A549 (cell line): Measurements from ENCODE around the gene PARD3B. TPM values are rescaled to one million over a fixed set of nuclear protein-coding genes. Genes with fewer than 3 reads are reported as not detected.
A peak's percentile ranks its signal among the peaks of the same experiment; 100 is the strongest.

ENCODE experiments used
- ATAC-seq, 2 experiments: fragments of 200-7000 bp in 1 of 2; fragments of >200 bp in 1 of 2; cut with Nextera tagmentation in 1 of 2; cut with Tn5 transposase in 1 of 2; 3 replicates each; pipeline versions ENCODE4 v1.8.0 to v1.9.1; 2018 to 2020; ENCODE audit warnings: mild to moderate bottlenecking in 1 of 2, moderate library complexity in 1 of 2
- CTCF ChIA-PET: fragments of 300-600 bp; sonication (Branson Sonifier 250); formaldehyde crosslinking; extraction: SDS; loops from one replicate; lab custom pipeline; 2021; ENCODE audit warnings: antibody characterized with exemption, inconsistent platforms; lab: Yijun Ruan, JAX
- POLR2A ChIA-PET: fragments of 350-600 bp; formaldehyde crosslinking; extraction: SDS; loops from one replicate; lab custom pipeline; 2021; ENCODE audit warnings: antibody characterized with exemption, inconsistent platforms; lab: Yijun Ruan, JAX
- DNase-seq, 2 experiments: peaks; one replicate each; pipeline versions ENCODE4 v3.0.0 to v3.0.0-alpha.2; 2011 to 2016; ENCODE audit warnings: low read depth in 1 of 2, low spot score in 1 of 2
- FAIRE-seq: peaks from 2 replicates; lab custom pipeline; 2011; peaks lifted over from hg19 to GRCh38; lab: Jason Lieb, UNC
- H3K27ac ChIP-seq, 2 experiments: fragments of >200 bp; sonication (Bioruptor Twin); formaldehyde crosslinking; 3 replicates each; pipeline ENCODE4 v1.5.1; 2016 to 2017
- H3K4me1 ChIP-seq: fragments of >200 bp; sonication (Bioruptor Twin); formaldehyde crosslinking; 3 replicates; pipeline ENCODE4 v1.6.1; 2016
- H3K4me2 ChIP-seq: fragments of >200 bp; sonication (Bioruptor Twin); formaldehyde crosslinking; 3 replicates; pipeline ENCODE4 v1.6.1; 2016
- H3K4me3 ChIP-seq: fragments of >200 bp; sonication (Bioruptor Twin); formaldehyde crosslinking; 3 replicates; pipeline ENCODE4 v1.5.1; 2016
- H3K9me3 ChIP-seq: fragments of >200 bp; sonication (Bioruptor Twin); formaldehyde crosslinking; 3 replicates; pipeline ENCODE4 v1.6.1; 2016
- ATOH8 ChIP-seq: fragments of 250-450 bp; sonication (Bioruptor Pico); IDR thresholded peaks from 2 replicates; pipeline ENCODE4 v1.5.0; 2020; ENCODE audit warnings: low read depth, mild to moderate bottlenecking, moderate library complexity
- BHLHE40 ChIP-seq: IDR thresholded peaks from 2 replicates; pipeline ENCODE4 v1.6.1; 2012; ENCODE audit warnings: low read depth, low read length, inconsistent platforms
- CBX2 ChIP-seq: fragments of 200-600 bp; sonication (generic); IDR thresholded peaks from 2 replicates; pipeline ENCODE4 v1.6.1; 2016; ENCODE audit warnings: low read depth, mild to moderate bottlenecking, borderline replicate concordance
- CBX8 ChIP-seq: fragments of 200-600 bp; sonication (generic); IDR thresholded peaks from 2 replicates; pipeline ENCODE4 v1.6.1; 2016
- CEBPB ChIP-seq, 2 experiments: fragments of >200 bp in 1 of 2; sonication (Bioruptor Twin) in 1 of 2; formaldehyde crosslinking in 1 of 2; IDR thresholded peaks; 2 replicates each; pipeline ENCODE4 v1.6.1; 2012 to 2016
- CHD4 ChIP-seq: fragments of 200-600 bp; sonication (generic); IDR thresholded peaks from 2 replicates; pipeline ENCODE4 v1.6.1; 2016; ENCODE audit warnings: antibody characterized with exemption, mild to moderate bottlenecking, borderline replicate concordance
- E2F6 ChIP-seq: IDR thresholded peaks from 2 replicates; pipeline ENCODE4 v1.6.1; 2012; ENCODE audit warnings: low read depth, borderline replicate concordance
- EHF ChIP-seq: fragments of 250-450 bp; sonication (Bioruptor Pico); IDR thresholded peaks from 2 replicates; pipeline ENCODE4 v1.5.0; 2020; ENCODE audit warnings: mild to moderate bottlenecking
- EHMT2 ChIP-seq: fragments of 200-600 bp; sonication (generic); IDR thresholded peaks from 2 replicates; pipeline ENCODE4 v1.6.1; 2016; ENCODE audit warnings: antibody characterized with exemption, low read depth, mild to moderate bottlenecking, moderate library complexity
- FOSL2 ChIP-seq, 2 experiments: fragments of 450-650 bp in 1 of 2; fragments of >200 bp in 1 of 2; sonication (Bioruptor Twin) in 1 of 2; formaldehyde crosslinking; IDR thresholded peaks; 2 replicates each; pipeline versions ENCODE4 v1.5.0 to v1.6.1; 2016 to 2020; ENCODE audit warnings: mild to moderate bottlenecking in 1 of 2, moderate library complexity in 1 of 2
- HDAC2 ChIP-seq: fragments of 200-600 bp; sonication (generic); IDR thresholded peaks from 2 replicates; pipeline ENCODE4 v1.6.1; 2016
- HOXA7 ChIP-seq: fragments of 250-450 bp; sonication (Bioruptor Pico); IDR thresholded peaks from 2 replicates; pipeline ENCODE4 v1.5.0; 2020; ENCODE audit warnings: mild to moderate bottlenecking, moderate library complexity
- HOXB13 ChIP-seq: fragments of 250-450 bp; sonication (Bioruptor Pico); IDR thresholded peaks from 2 replicates; pipeline ENCODE4 v1.5.0; 2020; ENCODE audit warnings: low read depth, mild to moderate bottlenecking, moderate library complexity
- KDM1A ChIP-seq: fragments of 200-600 bp; sonication (generic); IDR thresholded peaks from 2 replicates; pipeline ENCODE4 v1.6.1; 2016; ENCODE audit warnings: low read depth, mild to moderate bottlenecking
- KDM5A ChIP-seq: fragments of 200-600 bp; sonication (generic); IDR thresholded peaks from 2 replicates; pipeline ENCODE4 v1.6.1; 2016; ENCODE audit warnings: antibody characterized with exemption, mild to moderate bottlenecking
- MAZ ChIP-seq: fragments of 150-350 bp; IDR thresholded peaks from 2 replicates; pipeline ENCODE4 v1.6.1; 2014; ENCODE audit warnings: antibody characterized with exemption, low read depth, low read length, borderline replicate concordance
- NFE2L2 ChIP-seq: fragments of 150-350 bp; conservative IDR thresholded peaks from 2 replicates; pipeline ENCODE4 v1.6.1; 2014; ENCODE audit warnings: low read length
- PHF8 ChIP-seq: fragments of 200-600 bp; sonication (generic); IDR thresholded peaks from 2 replicates; pipeline ENCODE4 v1.6.1; 2016; ENCODE audit warnings: low read depth, mild to moderate bottlenecking, antibody characterized with exemption, moderate library complexity, borderline replicate concordance
- POLR2A ChIP-seq: IDR thresholded peaks from 2 replicates; pipeline ENCODE4 v1.6.1; 2012; ENCODE audit warnings: mild to moderate bottlenecking, low read length
- RAD21 ChIP-seq, 2 experiments: fragments of >200 bp in 1 of 2; sonication (Bioruptor Twin) in 1 of 2; formaldehyde crosslinking in 1 of 2; IDR thresholded peaks in 1 of 2; conservative IDR thresholded peaks in 1 of 2; 2 replicates in 1 of 2; 3 replicates in 1 of 2; pipeline ENCODE4 v1.6.1; 2012 to 2018; ENCODE audit warnings: inconsistent platforms in 1 of 2
- RARB ChIP-seq: fragments of 250-450 bp; sonication (Bioruptor Pico); IDR thresholded peaks from 2 replicates; pipeline ENCODE4 v1.8.0; 2021; ENCODE audit warnings: mild to moderate bottlenecking, moderate library complexity
- RCOR1 ChIP-seq: fragments of 150-350 bp; IDR thresholded peaks from 2 replicates; pipeline ENCODE4 v1.6.1; 2014; ENCODE audit warnings: antibody characterized with exemption, low read length, low read depth
- RFX5 ChIP-seq: fragments of 450-650 bp; IDR thresholded peaks from 2 replicates; pipeline ENCODE4 v1.7.1; 2014; ENCODE audit warnings: antibody characterized with exemption, mild to moderate bottlenecking, moderate library complexity
- RNF2 ChIP-seq: fragments of 200-600 bp; sonication (generic); IDR thresholded peaks from 2 replicates; pipeline ENCODE4 v1.6.1; 2016; ENCODE audit warnings: low read depth, mild to moderate bottlenecking, antibody characterized with exemption, moderate library complexity, borderline replicate concordance
- SMC3 ChIP-seq: fragments of >200 bp; sonication (Bioruptor Twin); formaldehyde crosslinking; IDR thresholded peaks from 3 replicates; pipeline ENCODE4 v1.6.1; 2018; ENCODE audit warnings: inconsistent platforms
- SREBF2 ChIP-seq: fragments of 450-650 bp; IDR thresholded peaks from 2 replicates; pipeline ENCODE4 v1.6.1; 2014; ENCODE audit warnings: mild to moderate bottlenecking, moderate library complexity
- TFCP2L1 ChIP-seq: fragments of 250-450 bp; sonication (Bioruptor Pico); IDR thresholded peaks from 2 replicates; pipeline ENCODE4 v1.5.0; 2021; ENCODE audit warnings: mild to moderate bottlenecking
- USF2 ChIP-seq: fragments of 450-650 bp; IDR thresholded peaks from 2 replicates; pipeline ENCODE4 v1.6.1; 2014; ENCODE audit warnings: antibody characterized with exemption
- ZFP36 ChIP-seq: fragments of 450-650 bp; IDR thresholded peaks from 2 replicates; pipeline ENCODE4 v1.6.1; 2014; ENCODE audit warnings: borderline replicate concordance; ENCODE audit not compliant: partially characterized antibody
- WGBS: methylation state at CpG from one replicate; pipeline ENCODE4 v1.1.6; 2017; ENCODE audit errors: missing lambda C conversion rate; 5-methylcytosine and 5-hydroxymethylcytosine counted together
- polyA plus RNA-seq, 4 experiments: library from polyadenylated mRNA; depleted of rRNA in 3 of 4; stranded (reverse); fragments of >200 nt; fragmentation: RNase III in 1 of 4; extraction: RNeasy Plus Mini Kit Qiagen cat#74134 plus additional on column Dnase treatment in 1 of 4; gene quantifications; 2 replicates in 3 of 4; 3 replicates in 1 of 4; pipeline ENCODE4 v1.2.3, GENCODE V29; 2011 to 2017

The PARD3B gene
- polyA plus RNA-seq, 2 of the 4 experiments (the other 2 are of a cell fraction) = 1.2 to 2.4 TPM

- TF ChIP-seq FOSL2 (IDR thresholded peaks at IDR 0.05) (no peak), FOSL2 (CRISPR knock-in tag; IDR thresholded peaks at IDR 0.05) (no peak), EHF (CRISPR knock-in tag) (no peak)
Observed at GRCh38 chr2:205511221-205511620, 965.9 kb downstream of the PARD3B start (continued).

GRCh38 chr2:205511641-205512040, 966.4 kb downstream of the PARD3B start:
- Histone ChIP-seq H3K4me3 (no peak overlapping the region), H3K4me1 (no peaks in the 10 kb centered on the region), H3K27ac (no peak overlapping the region), H3K4me2 (no peak overlapping the region), H3K9me3 (no peaks in the 10 kb centered on the region)
- TF ChIP-seq MAZ (no peak), RCOR1 (no peak), CEBPB (IDR thresholded peaks at IDR 0.05) (no peak), KDM5A (no peak), KDM1A (no peak), HOXB13 (CRISPR knock-in tag) (no peak), CHD4 (no peak), ATOH8 (no peak), EHMT2 (no peak), RAD21 (conservative IDR thresholded peaks at IDR 0.05 in 1 of 2, IDR thresholded peaks at IDR 0.05 in 1 of 2) (no peak), RNF2 (no peak), EHF (CRISPR knock-in tag) (no peak), SMC3 (no peak), USF2 (no peak)
- 47% methylated on average over 3 of the region's 3 CpGs for WGBS
- ChIA-PET POLR2A (no interaction called here), CTCF (no interaction called here)
- DNase-seq (peak in 1 of 2 experiments; percentile 21), FAIRE-seq (no peak), ATAC-seq (peak in 1 of 2 experiments; percentile 51; a peak in 1 of 6 replicates)

GRCh38 chr2:205520311-205520710, 975.0 kb downstream of the PARD3B start:
- WGBS = 39% methylated on average over 4 of the region's 4 CpGs
- Histone ChIP-seq H3K4me3 (no peak overlapping the region), H3K27ac (no peak overlapping the region), H3K9me3 (peaks cover 17% of the 10 kb centered on the region), H3K4me2 (no peak overlapping the region), H3K4me1 (no peaks in the 10 kb centered on the region)
- ChIA-PET POLR2A (no interaction called here), CTCF (no interaction called here)
- DNase-seq (no peak), FAIRE-seq (no peak), ATAC-seq (no peak)
- no peak for TF ChIP-seq BHLHE40
- no peak for TF ChIP-seq HDAC2
- TF ChIP-seq RNF2 = no peak
- no peak for TF ChIP-seq KDM1A
- TF ChIP-seq CEBPB (IDR thresholded peaks at IDR 0.05) = no peak
- no peak for TF ChIP-seq RFX5
- no peak for TF ChIP-seq PHF8
- no peak for TF ChIP-seq CBX2
- no peak for TF ChIP-seq EHF (CRISPR knock-in tag)
- no peak for TF ChIP-seq RARB (CRISPR knock-in tag)
- no peak for TF ChIP-seq SREBF2
- no peak for TF ChIP-seq TFCP2L1 (CRISPR knock-in tag)
- TF ChIP-seq CBX8 = no peak
- no peak for TF ChIP-seq NFE2L2
- TF ChIP-seq EHMT2 = no peak
- no peak for TF ChIP-seq POLR2A
- TF ChIP-seq ZFP36 = no peak
- TF ChIP-seq E2F6 = no peak
- no peak for TF ChIP-seq ATOH8
- TF ChIP-seq HOXA7 (CRISPR knock-in tag) = no peak
